Lower leg skin (tissue), 4 donors: ENCODE results near the gene MYL6B. TPM values are rescaled to one million over a fixed set of nuclear protein-coding genes. Genes with fewer than 3 reads are reported as not detected.
A peak's percentile ranks its signal among the peaks of the same experiment; 100 is the strongest.

Experiments used
- DNase-seq, 2 donors: peaks; one replicate each; pipeline ENCODE4 v3.0.0-alpha.2; 2019; ENCODE audit warnings: low spot score in 2 of 2
- H3K4me3 ChIP-seq: fragments of 200-600 bp; sonication (generic); 2 replicates; pipeline ENCODE4 v1.5.1; 2017; ENCODE audit warnings: mild to moderate bottlenecking, low read depth; ENCODE audit not compliant: poor library complexity, severe bottlenecking
- POLR2A ChIP-seq, 2 donors: fragments of 450-650 bp; IDR thresholded peaks; one replicate each; pipeline ENCODE4 v1.6.1; 2016 to 2017; ENCODE audit warnings: antibody characterized with exemption in 2 of 2, mild to moderate bottlenecking in 1 of 2, moderate library complexity in 1 of 2
- WGBS, 2 donors: methylation state at CpG; one replicate each; pipeline ENCODE4 v1.1.5; 2018; 5-methylcytosine and 5-hydroxymethylcytosine counted together
- intact Hi-C: fragments of 100-400 bp; cut with DNase I; formaldehyde crosslinking; loops from one replicate; pipeline ENCODE4 v1.15.0; 2023; ENCODE audit warnings: low total_unique reads
- total RNA-seq, 4 donors: library from RNA; depleted of rRNA; stranded (reverse); fragments of >200 nt; gene quantifications; one replicate each; pipeline ENCODE4 v1.1.0, GENCODE V29; 2016
- TF ChIP-seq, protein P1 (sequence below), 3 donors: fragments of 450-650 bp; IDR thresholded peaks; one replicate each; pipeline ENCODE4 v1.5.1; 2016; ENCODE audit warnings: antibody characterized with exemption in 3 of 3, mild to moderate bottlenecking in 3 of 3, moderate library complexity in 2 of 3

Gene MYL6B
- total RNA-seq, 4 donors from 2014 or later: 9.0 to 40.1 (median 22.5) TPM

- TF ChIP-seq, protein P1, sequence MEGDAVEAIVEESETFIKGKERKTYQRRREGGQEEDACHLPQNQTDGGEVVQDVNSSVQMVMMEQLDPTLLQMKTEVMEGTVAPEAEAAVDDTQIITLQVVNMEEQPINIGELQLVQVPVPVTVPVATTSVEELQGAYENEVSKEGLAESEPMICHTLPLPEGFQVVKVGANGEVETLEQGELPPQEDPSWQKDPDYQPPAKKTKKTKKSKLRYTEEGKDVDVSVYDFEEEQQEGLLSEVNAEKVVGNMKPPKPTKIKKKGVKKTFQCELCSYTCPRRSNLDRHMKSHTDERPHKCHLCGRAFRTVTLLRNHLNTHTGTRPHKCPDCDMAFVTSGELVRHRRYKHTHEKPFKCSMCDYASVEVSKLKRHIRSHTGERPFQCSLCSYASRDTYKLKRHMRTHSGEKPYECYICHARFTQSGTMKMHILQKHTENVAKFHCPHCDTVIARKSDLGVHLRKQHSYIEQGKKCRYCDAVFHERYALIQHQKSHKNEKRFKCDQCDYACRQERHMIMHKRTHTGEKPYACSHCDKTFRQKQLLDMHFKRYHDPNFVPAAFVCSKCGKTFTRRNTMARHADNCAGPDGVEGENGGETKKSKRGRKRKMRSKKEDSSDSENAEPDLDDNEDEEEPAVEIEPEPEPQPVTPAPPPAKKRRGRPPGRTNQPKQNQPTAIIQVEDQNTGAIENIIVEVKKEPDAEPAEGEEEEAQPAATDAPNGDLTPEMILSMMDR (IDR thresholded peaks at IDR 0.05): no peak
- peak in 1 of 2 donors; percentile 98 for TF ChIP-seq POLR2A (IDR thresholded peaks at IDR 0.05)
- 0 to 1% methylated on average over 30 of the region's 30 CpGs for WGBS, 2 donors
- peak within 1 kb of the TSS; percentile 80 for H3K4me3 ChIP-seq
- peak; percentile 99 for DNase-seq
- intact Hi-C loops: loop anchor here (2.0 kb wide), 1 partner anchor 29 kb away; the partner anchor contains the start of gene ESYT1
Observed at GRCh38 chr12:56158029-56158925, 5.9 kb downstream of the MYL6B start, which contains the start of gene MYL6. Gene MYL6 (plus strand): TSS chr12:56158359. CDS start chr12:56158402, 43 bp downstream.

GRCh38 chr12:56158926-56159461, 6.6 kb downstream of the MYL6B start:
- DNase-seq: peak; percentile 88 to 97
- WGBS, 2 donors: 0% methylated on average over 6 of the region's 6 CpGs
- H3K4me3 ChIP-seq: peak overlapping the region; percentile 80
- no peak for TF ChIP-seq POLR2A (IDR thresholded peaks at IDR 0.05)
- TF ChIP-seq, protein P1 (IDR thresholded peaks at IDR 0.05): no peak
- intact Hi-C loops: loop anchor here (2.0 kb wide), 1 partner anchor 30 kb away; the partner anchor contains the start of gene ESYT1

DNA sequence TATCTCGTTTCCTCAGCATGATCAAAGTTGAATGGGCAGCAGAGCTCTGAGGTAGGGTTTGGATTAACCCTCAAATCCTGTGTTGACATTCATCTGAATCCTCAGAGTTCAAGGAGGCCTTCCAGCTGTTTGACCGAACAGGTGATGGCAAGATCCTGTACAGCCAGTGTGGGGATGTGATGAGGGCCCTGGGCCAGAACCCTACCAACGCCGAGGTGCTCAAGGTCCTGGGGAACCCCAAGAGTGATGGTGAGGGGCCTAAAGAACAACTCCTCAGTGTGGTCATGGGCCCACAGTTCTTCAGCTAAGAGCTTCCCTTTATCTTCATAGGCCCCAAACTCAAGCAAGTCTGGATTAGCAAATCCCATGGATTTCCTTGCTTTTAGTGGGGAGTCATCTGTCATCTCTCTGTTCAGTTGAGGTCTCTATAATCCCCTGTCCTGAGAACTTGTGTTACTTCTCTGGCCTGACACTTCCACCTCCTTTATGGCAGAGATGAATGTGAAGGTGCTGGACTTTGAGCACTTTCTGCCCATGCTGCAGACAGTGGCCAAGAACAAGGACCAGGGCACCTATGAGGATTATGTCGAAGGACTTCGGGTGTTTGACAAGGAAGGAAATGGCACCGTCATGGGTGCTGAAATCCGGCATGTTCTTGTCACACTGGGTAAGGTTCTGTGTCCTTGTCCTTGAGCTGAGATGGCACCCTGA, 7.2 kb downstream of the MYL6B start:
- intact Hi-C loops: loop anchor here (2.0 kb wide), 1 partner anchor 31 kb away; the partner anchor contains the start of gene ESYT1
- 19 to 24% methylated on average over 8 of the region's 8 CpGs for WGBS, 2 donors
- no peak for TF ChIP-seq POLR2A (IDR thresholded peaks at IDR 0.05)
- TF ChIP-seq, protein P1 (IDR thresholded peaks at IDR 0.05): no peak
- DNase-seq: no peak
- peak overlapping the region; percentile 80 for H3K4me3 ChIP-seq

DNA sequence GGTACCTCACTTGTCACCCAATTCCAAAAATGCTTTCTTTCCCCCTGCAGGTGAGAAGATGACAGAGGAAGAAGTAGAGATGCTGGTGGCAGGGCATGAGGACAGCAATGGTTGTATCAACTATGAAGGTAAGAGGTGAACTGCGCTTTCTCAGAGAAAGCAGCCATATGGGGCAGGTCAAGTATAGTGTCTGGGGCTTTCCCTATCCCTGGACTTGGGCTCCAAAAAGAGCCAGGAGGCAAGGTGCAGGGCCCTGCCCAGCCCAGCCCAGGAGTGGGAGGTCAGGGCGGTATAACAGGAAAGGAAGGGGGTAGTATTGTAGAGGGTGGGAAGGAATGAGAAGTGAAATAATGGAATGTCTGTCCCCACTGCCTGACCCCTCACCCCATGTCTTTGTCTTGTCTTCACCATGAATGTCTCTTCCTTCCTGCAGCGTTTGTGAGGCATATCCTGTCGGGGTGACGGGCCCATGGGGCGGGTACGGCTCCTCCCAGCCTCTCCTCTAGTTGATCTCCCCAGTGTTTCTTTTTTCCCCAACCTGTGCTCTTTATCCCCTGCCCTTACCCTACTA, 7.9 kb downstream of the MYL6B start:
- DNase-seq: no peak
- H3K4me3 ChIP-seq: peak overlapping the region; percentile 80
- WGBS, 2 donors: 24 to 33% methylated on average over 7 of the region's 7 CpGs
- intact Hi-C loops: no loop called here
- TF ChIP-seq, protein P1 (IDR thresholded peaks at IDR 0.05): no peak
- no peak for TF ChIP-seq POLR2A (IDR thresholded peaks at IDR 0.05)

- TF ChIP-seq POLR2A (IDR thresholded peaks at IDR 0.05): no peak
- TF ChIP-seq, protein P1 (IDR thresholded peaks at IDR 0.05): no peak
- DNase-seq: no peak
- 74 to 78% methylated on average over 11 of the region's 11 CpGs for WGBS, 2 donors
- no peak overlapping the region for H3K4me3 ChIP-seq
- intact Hi-C loops: no loop called here
Observed at GRCh38 chr12:56160894-56161689, 8.7 kb downstream of the MYL6B start.
